ENCODE measurements around the gene ZFC3H1.
A peak's percentile ranks its signal among the peaks of the same experiment; 100 is the strongest.

The ZFC3H1 gene

GRCh38 chr12:71684081-71684480 lies 20.4 kb upstream of the ZFC3H1 start:
- DNase-seq (ENCODE audit: low read depth in 3 of 3, low spot score in 1 of 3), result no peak

GRCh38 chr12:71683633-71684032 lies 20.0 kb upstream of the ZFC3H1 start:
- no peak for DNase-seq (ENCODE audit: low read depth in 3 of 3, low spot score in 1 of 3)

- DNase-seq (ENCODE audit: low read depth in 3 of 3, low spot score in 1 of 3), result no peak
Measured at GRCh38 chr12:71682466-71682865, 18.8 kb upstream of the ZFC3H1 start.

GRCh38 chr12:71671816-71672215 lies 8.2 kb upstream of the ZFC3H1 start:
- DNase-seq (ENCODE audit: low read depth in 3 of 3, low spot score in 1 of 3), result no peak

- DNase-seq (ENCODE audit: low read depth in 3 of 3, low spot score in 1 of 3), result no peak
Measured at GRCh38 chr12:71671311-71671710, 7.7 kb upstream of the ZFC3H1 start.

- DNase-seq (ENCODE audit: low read depth in 3 of 3, low spot score in 1 of 3), result no peak
Measured at GRCh38 chr12:71666259-71666658, 2.6 kb upstream of the ZFC3H1 start.

GRCh38 chr12:71665090-71665463 lies 1.4 kb upstream of the ZFC3H1 start:
- no peak for DNase-seq (ENCODE audit: low read depth in 3 of 3, low spot score in 1 of 3)

GRCh38 chr12:71664411-71665089 lies 902 bp upstream of the ZFC3H1 start:
- DNase-seq (ENCODE audit: low read depth in 3 of 3, low spot score in 1 of 3), result no peak

- DNase-seq (ENCODE audit: low read depth in 3 of 3, low spot score in 1 of 3), result peak; percentile 15 to 57 (median 55)
Measured at GRCh38 chr12:71662849-71663560, 643 bp downstream of the ZFC3H1 start.

GRCh38 chr12:71661977-71662530 lies 1.6 kb downstream of the ZFC3H1 start:
- DNase-seq (ENCODE audit: low read depth in 3 of 3, low spot score in 1 of 3), result no peak

GRCh38 chr12:71656740-71657139 lies 6.9 kb downstream of the ZFC3H1 start:
- no peak for DNase-seq (ENCODE audit: low read depth in 3 of 3, low spot score in 1 of 3)

GRCh38 chr12:71655907-71656306 lies 7.7 kb downstream of the ZFC3H1 start:
- DNase-seq (ENCODE audit: low read depth in 3 of 3, low spot score in 1 of 3), result no peak

- DNase-seq (ENCODE audit: low read depth in 3 of 3, low spot score in 1 of 3), result no peak
Measured at GRCh38 chr12:71655495-71655894, 8.2 kb downstream of the ZFC3H1 start.

- DNase-seq (ENCODE audit: low read depth in 3 of 3, low spot score in 1 of 3), result no peak
Measured at GRCh38 chr12:71654200-71654599, 9.4 kb downstream of the ZFC3H1 start.

GRCh38 chr12:71653137-71653536 lies 10.5 kb downstream of the ZFC3H1 start:
- no peak for DNase-seq (ENCODE audit: low read depth in 3 of 3, low spot score in 1 of 3)

- no peak for DNase-seq (ENCODE audit: low read depth in 3 of 3, low spot score in 1 of 3)
Measured at GRCh38 chr12:71652656-71653055, 11.0 kb downstream of the ZFC3H1 start.

- no peak for DNase-seq (ENCODE audit: low read depth in 3 of 3, low spot score in 1 of 3)
Measured at GRCh38 chr12:71649401-71649800, 14.2 kb downstream of the ZFC3H1 start.

- no peak for DNase-seq (ENCODE audit: low read depth in 3 of 3, low spot score in 1 of 3)
Measured at GRCh38 chr12:71648537-71648936, 15.1 kb downstream of the ZFC3H1 start.

- no peak for DNase-seq (ENCODE audit: low read depth in 3 of 3, low spot score in 1 of 3)
Measured at GRCh38 chr12:71646512-71646911, 17.1 kb downstream of the ZFC3H1 start.

GRCh38 chr12:71645268-71645667 lies 18.4 kb downstream of the ZFC3H1 start:
- no peak for DNase-seq (ENCODE audit: low read depth in 3 of 3, low spot score in 1 of 3)

GRCh38 chr12:71642264-71642663 lies 21.4 kb downstream of the ZFC3H1 start:
- no peak for DNase-seq (ENCODE audit: low read depth in 3 of 3, low spot score in 1 of 3)

GRCh38 chr12:71641390-71641789 lies 22.3 kb downstream of the ZFC3H1 start:
- no peak for DNase-seq (ENCODE audit: low read depth in 3 of 3, low spot score in 1 of 3)

- DNase-seq (ENCODE audit: low read depth in 3 of 3, low spot score in 1 of 3), result no peak
Measured at GRCh38 chr12:71640316-71640715, 23.3 kb downstream of the ZFC3H1 start.

Measured in stimulated activated CD4-positive, alpha-beta T cell treated with anti-CD3 and anti-CD28 coated beads, TNF-alpha, amount 100 ng/mL, for 1 hour (primary cell).